Inflammatory macrophage treated with lipopolysaccharide for 1 hour (primary cell): Measurements from ENCODE around the gene SCAMP5.

Experiments used
- DNase-seq, 2 donors: peaks; one replicate each; pipeline ENCODE4 v3.0.0-alpha.2; 2020 to 2022

The SCAMP5 gene

GRCh38 chr15:74995182-74995778, at the start of gene SCAMP5:
TSS of gene SCAMP5 (plus strand) at chr15:74995563. CDS start at chr15:75011840, 16,277 bp downstream.
- DNase-seq = peak; percentile 82 to 91

GRCh38 chr15:74950078-74950908, 45.1 kb upstream of the SCAMP5 start:
- peak; percentile 56 to 96 for DNase-seq

GRCh38 chr15:74951006-74951405, 44.4 kb upstream of the SCAMP5 start:
- DNase-seq = no peak

- DNase-seq = no peak
Measured at GRCh38 chr15:74954515-74954914, 40.8 kb upstream of the SCAMP5 start.

GRCh38 chr15:74955017-74955416, 40.3 kb upstream of the SCAMP5 start:
- no peak for DNase-seq

- DNase-seq = peak; percentile 39 to 53
Measured at GRCh38 chr15:74955796-74956647, 39.3 kb upstream of the SCAMP5 start.

- peak; percentile 49 to 66 for DNase-seq
Measured at GRCh38 chr15:74956648-74957475, 38.5 kb upstream of the SCAMP5 start, which contains the start of gene RPP25. TSS of gene RPP25 (minus strand) at chr15:74956772. CDS start at chr15:74956583, 189 bp downstream.

GRCh38 chr15:74957476-74958035, 37.8 kb upstream of the SCAMP5 start:
- no peak for DNase-seq

- peak; percentile 42 to 50 for DNase-seq
Measured at GRCh38 chr15:74958320-74958907, 36.9 kb upstream of the SCAMP5 start.

- no peak for DNase-seq
Measured at GRCh38 chr15:74958908-74959585, 36.3 kb upstream of the SCAMP5 start.

GRCh38 chr15:74959586-74959939, 35.8 kb upstream of the SCAMP5 start:
- no peak for DNase-seq

GRCh38 chr15:74960286-74960685, 35.1 kb upstream of the SCAMP5 start:
- DNase-seq = no peak

GRCh38 chr15:74960995-74961588, 34.3 kb upstream of the SCAMP5 start:
- DNase-seq = no peak

GRCh38 chr15:74961616-74962015, 33.7 kb upstream of the SCAMP5 start:
- DNase-seq = no peak

GRCh38 chr15:74962219-74962618, 33.1 kb upstream of the SCAMP5 start:
- DNase-seq = no peak

- DNase-seq = no peak
Measured at GRCh38 chr15:74962671-74963070, 32.7 kb upstream of the SCAMP5 start.

- no peak for DNase-seq
Measured at GRCh38 chr15:74963213-74963612, 32.1 kb upstream of the SCAMP5 start.

GRCh38 chr15:74964794-74965193, 30.6 kb upstream of the SCAMP5 start:
- DNase-seq = no peak

- no peak for DNase-seq
Measured at GRCh38 chr15:74967670-74968069, 27.7 kb upstream of the SCAMP5 start.

- no peak for DNase-seq
Measured at GRCh38 chr15:74976159-74976558, 19.2 kb upstream of the SCAMP5 start.

GRCh38 chr15:74977599-74977998, 17.8 kb upstream of the SCAMP5 start:
- DNase-seq = no peak
